Medulla oblongata (tissue), 1 donor: ENCODE measurements around the gene ADAD2.

Experiments
- DNase-seq: peaks from one replicate; pipeline ENCODE4 v3.0.0-alpha.2; 2015; ENCODE audit errors: extremely low spot score

The ADAD2 gene

GRCh38 chr16:84245956-84246678 lies 55.2 kb downstream of the ADAD2 start:
- no peak for DNase-seq

- no peak for DNase-seq
Measured at GRCh38 chr16:84246679-84247077, 55.7 kb downstream of the ADAD2 start.
